ENCODE data around the gene HLCS. TPM values are rescaled to one million over a fixed set of nuclear protein-coding genes. Genes with fewer than 3 reads are reported as not detected.

HLCS gene
- total RNA-seq, 2 experiments from 2014 or later, result 12.5 to 15.5 TPM

- ChIA-PET POLR2A (no interaction called here), CTCF (interaction anchor here (1.5 kb wide), 1 partner anchor 9 kb away, joined by 4 read pairs; no protein-coding TSS in a partner anchor)
- H3K9me3 Mint-ChIP-seq, result no peaks in the 10 kb centered on the region
- no peak overlapping the region for H3K27ac Mint-ChIP-seq
- no peak for TF ChIP-seq CTCF (IDR thresholded peaks at IDR 0.05)
- no peak overlapping the region for H3K4me3 Mint-ChIP-seq
- H3K36me3 Mint-ChIP-seq (ENCODE audit: low read depth), result no peaks in the 10 kb centered on the region
- intact Hi-C loops (cut with micrococcal nuclease), result no loop called here
- peaks cover 53% of the 10 kb centered on the region for H3K27me3 Mint-ChIP-seq
- ATAC-seq (no peak), DNase-seq (no peak)
- no peaks in the 10 kb centered on the region for H3K4me1 Mint-ChIP-seq (ENCODE audit: low read depth)
These were observed 249.6 kb downstream of the HLCS start for GRCh38 chr21:36716836-36717235.

GRCh38 chr21:36716387-36716786 is 250.1 kb downstream of the HLCS start:
- H3K9me3 Mint-ChIP-seq, result no peaks in the 10 kb centered on the region
- intact Hi-C loops (cut with micrococcal nuclease), result no loop called here
- ATAC-seq, result no peak
- H3K4me1 Mint-ChIP-seq (ENCODE audit: low read depth), result no peaks in the 10 kb centered on the region
- ChIA-PET CTCF (interaction anchor here (1.0 to 1.5 kb wide), 2 partner anchors 9 to 30 kb away, joined by 4 read pairs; no protein-coding TSS in a partner anchor), POLR2A (no interaction called here)
- H3K36me3 Mint-ChIP-seq (ENCODE audit: low read depth), result no peaks in the 10 kb centered on the region
- no peak overlapping the region for H3K4me3 Mint-ChIP-seq
- DNase-seq, result no peak
- H3K27ac Mint-ChIP-seq, result no peak overlapping the region
- H3K27me3 Mint-ChIP-seq, result peaks cover 54% of the 10 kb centered on the region
- no peak for TF ChIP-seq CTCF (IDR thresholded peaks at IDR 0.05)

GRCh38 chr21:36713746-36714145 is 252.7 kb downstream of the HLCS start:
- peaks cover 65% of the 10 kb centered on the region for H3K27me3 Mint-ChIP-seq
- intact Hi-C loops (cut with micrococcal nuclease), result no loop called here
- TF ChIP-seq CTCF (IDR thresholded peaks at IDR 0.05), result no peak
- H3K36me3 Mint-ChIP-seq (ENCODE audit: low read depth), result no peaks in the 10 kb centered on the region
- CTCF ChIA-PET, result no interaction called here
- no peak for ATAC-seq
- H3K4me3 Mint-ChIP-seq, result no peak overlapping the region
- no peak for DNase-seq
- H3K27ac Mint-ChIP-seq, result no peak overlapping the region
- peaks cover 9% of the 10 kb centered on the region for H3K4me1 Mint-ChIP-seq (ENCODE audit: low read depth)
- POLR2A ChIA-PET, result no interaction called here
- no peaks in the 10 kb centered on the region for H3K9me3 Mint-ChIP-seq

- DNase-seq (no peak), ATAC-seq (no peak)
- CTCF ChIA-PET, result interaction anchor here (2.2 kb wide), 1 partner anchor 80 kb away, joined by 7 read pairs; no protein-coding TSS in a partner anchor
- no peaks in the 10 kb centered on the region for H3K9me3 Mint-ChIP-seq
- H3K27ac Mint-ChIP-seq, result no peak overlapping the region
- peaks cover 31% of the 10 kb centered on the region for H3K4me1 Mint-ChIP-seq (ENCODE audit: low read depth)
- peaks cover 73% of the 10 kb centered on the region for H3K27me3 Mint-ChIP-seq
- POLR2A ChIA-PET, result interaction anchor here (0.9 kb wide), 1 partner anchor 255 kb away, joined by 3 read pairs; no protein-coding TSS in a partner anchor
- no peak for TF ChIP-seq CTCF (IDR thresholded peaks at IDR 0.05)
- intact Hi-C loops (cut with micrococcal nuclease), result no loop called here
- no peak overlapping the region for H3K4me3 Mint-ChIP-seq
- no peaks in the 10 kb centered on the region for H3K36me3 Mint-ChIP-seq (ENCODE audit: low read depth)
These were observed 255.8 kb downstream of the HLCS start for GRCh38 chr21:36710729-36711048.

- intact Hi-C loops (cut with micrococcal nuclease), result no loop called here
- ChIA-PET POLR2A (interaction anchor here (0.9 kb wide), 1 partner anchor 256 kb away, joined by 3 read pairs; no protein-coding TSS in a partner anchor), CTCF (interaction anchor here (1.2 to 2.2 kb wide), 3 partner anchors 11 to 144 kb away, joined by 3 to 7 read pairs (median 4); partner anchors contain the start of gene SIM2)
- H3K4me1 Mint-ChIP-seq (ENCODE audit: low read depth), result peaks cover 37% of the 10 kb centered on the region
- TF ChIP-seq CTCF (IDR thresholded peaks at IDR 0.05), result no peak
- DNase-seq (no peak), ATAC-seq (no peak)
- H3K27me3 Mint-ChIP-seq, result peaks cover 79% of the 10 kb centered on the region
- H3K4me3 Mint-ChIP-seq, result no peak overlapping the region
- no peaks in the 10 kb centered on the region for H3K36me3 Mint-ChIP-seq (ENCODE audit: low read depth)
- no peaks in the 10 kb centered on the region for H3K9me3 Mint-ChIP-seq
- H3K27ac Mint-ChIP-seq, result no peak overlapping the region
These were observed 256.4 kb downstream of the HLCS start for GRCh38 chr21:36709868-36710728.

Measured in activated CD8-positive, alpha-beta T cell treated with anti-CD3 and anti-CD28 coated beads for 36 hours (primary cell).